AG09309 (cell line): ENCODE results near the gene TMEM144.

ENCODE experiments used
- DNase-seq: peaks from one replicate; pipeline ENCODE4 v3.0.0-alpha.2; 2010; ENCODE audit warnings: low read depth
- H3K4me3 ChIP-seq: 2 replicates; pipeline ENCODE4 v1.5.1; 2011; ENCODE audit warnings: mild to moderate bottlenecking, low read depth, low read length, moderate library complexity; ENCODE audit not compliant: control insufficient read depth
- TF ChIP-seq, protein P1 (sequence below): IDR thresholded peaks from 2 replicates; pipeline ENCODE4 v1.5.1; 2011; ENCODE audit warnings: mild to moderate bottlenecking, low read depth, low read length, inconsistent platforms; ENCODE audit not compliant: insufficient read depth, control insufficient read depth; ENCODE audit errors: missing control alignments

Gene TMEM144

DNA sequence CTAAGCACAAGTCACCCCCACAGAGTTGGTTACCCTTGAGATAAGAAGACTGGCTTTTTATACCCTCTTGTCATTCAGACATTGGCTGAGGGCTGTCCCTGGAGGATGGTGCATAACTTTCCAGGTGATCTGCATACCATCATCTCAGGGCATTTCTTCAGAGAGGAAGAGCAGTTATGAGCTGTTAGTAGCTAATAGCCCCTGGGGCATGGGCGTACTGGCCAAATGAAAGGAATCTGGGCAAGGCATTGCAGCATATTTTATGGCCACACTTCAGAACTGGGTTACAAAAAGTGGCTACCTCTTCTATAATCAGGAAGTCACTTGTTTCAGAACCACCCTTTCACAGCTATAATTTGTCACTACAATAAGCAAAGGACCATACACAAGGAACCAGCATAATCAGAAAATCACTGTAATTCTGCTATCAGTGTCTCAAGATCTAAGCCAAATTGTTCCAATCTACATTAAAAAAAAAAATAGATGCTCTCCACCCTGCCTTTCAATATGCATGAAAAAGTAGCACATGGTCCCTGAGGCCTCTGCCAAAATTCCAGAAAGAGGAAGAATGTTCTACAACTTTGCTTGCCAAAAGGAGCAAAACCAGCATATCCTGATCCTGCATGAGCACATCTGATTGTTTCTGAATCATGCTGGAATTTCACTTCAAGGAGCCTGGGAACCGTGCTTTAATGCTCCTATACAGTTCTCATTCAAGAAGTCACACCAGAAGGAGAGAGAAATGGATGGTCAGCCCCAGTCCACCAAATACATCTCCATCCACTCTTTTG lies 92.0 kb downstream of the TMEM144 start:
- peak; percentile 56 for DNase-seq
- TF ChIP-seq, protein P1, sequence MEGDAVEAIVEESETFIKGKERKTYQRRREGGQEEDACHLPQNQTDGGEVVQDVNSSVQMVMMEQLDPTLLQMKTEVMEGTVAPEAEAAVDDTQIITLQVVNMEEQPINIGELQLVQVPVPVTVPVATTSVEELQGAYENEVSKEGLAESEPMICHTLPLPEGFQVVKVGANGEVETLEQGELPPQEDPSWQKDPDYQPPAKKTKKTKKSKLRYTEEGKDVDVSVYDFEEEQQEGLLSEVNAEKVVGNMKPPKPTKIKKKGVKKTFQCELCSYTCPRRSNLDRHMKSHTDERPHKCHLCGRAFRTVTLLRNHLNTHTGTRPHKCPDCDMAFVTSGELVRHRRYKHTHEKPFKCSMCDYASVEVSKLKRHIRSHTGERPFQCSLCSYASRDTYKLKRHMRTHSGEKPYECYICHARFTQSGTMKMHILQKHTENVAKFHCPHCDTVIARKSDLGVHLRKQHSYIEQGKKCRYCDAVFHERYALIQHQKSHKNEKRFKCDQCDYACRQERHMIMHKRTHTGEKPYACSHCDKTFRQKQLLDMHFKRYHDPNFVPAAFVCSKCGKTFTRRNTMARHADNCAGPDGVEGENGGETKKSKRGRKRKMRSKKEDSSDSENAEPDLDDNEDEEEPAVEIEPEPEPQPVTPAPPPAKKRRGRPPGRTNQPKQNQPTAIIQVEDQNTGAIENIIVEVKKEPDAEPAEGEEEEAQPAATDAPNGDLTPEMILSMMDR = no peak
- H3K4me3 ChIP-seq = no peak overlapping the region

DNA sequence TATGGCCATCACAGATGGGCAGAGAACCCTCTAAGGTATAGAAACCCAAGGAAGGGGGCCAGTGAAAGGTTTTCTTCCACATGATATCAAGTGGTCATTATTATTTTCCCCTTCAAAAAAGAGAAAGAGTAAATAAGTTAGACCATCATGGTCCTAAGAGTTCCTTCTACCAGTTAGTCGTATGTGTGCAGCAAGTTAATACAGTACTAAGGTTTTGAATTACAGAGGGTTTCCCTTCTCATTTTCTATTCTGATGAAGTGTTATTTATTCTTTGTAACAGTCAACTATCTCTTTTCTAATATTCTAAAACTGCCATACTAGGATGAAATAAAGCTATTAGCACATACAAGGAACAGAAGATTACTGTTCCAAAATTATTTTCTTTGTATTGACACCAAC lies 94.4 kb downstream of the TMEM144 start:
- DNase-seq = no peak
- TF ChIP-seq, protein P1 = no peak
- H3K4me3 ChIP-seq = no peak overlapping the region
